ENCODE measurements around the gene LINC01488.

Gene LINC01488

DNA sequence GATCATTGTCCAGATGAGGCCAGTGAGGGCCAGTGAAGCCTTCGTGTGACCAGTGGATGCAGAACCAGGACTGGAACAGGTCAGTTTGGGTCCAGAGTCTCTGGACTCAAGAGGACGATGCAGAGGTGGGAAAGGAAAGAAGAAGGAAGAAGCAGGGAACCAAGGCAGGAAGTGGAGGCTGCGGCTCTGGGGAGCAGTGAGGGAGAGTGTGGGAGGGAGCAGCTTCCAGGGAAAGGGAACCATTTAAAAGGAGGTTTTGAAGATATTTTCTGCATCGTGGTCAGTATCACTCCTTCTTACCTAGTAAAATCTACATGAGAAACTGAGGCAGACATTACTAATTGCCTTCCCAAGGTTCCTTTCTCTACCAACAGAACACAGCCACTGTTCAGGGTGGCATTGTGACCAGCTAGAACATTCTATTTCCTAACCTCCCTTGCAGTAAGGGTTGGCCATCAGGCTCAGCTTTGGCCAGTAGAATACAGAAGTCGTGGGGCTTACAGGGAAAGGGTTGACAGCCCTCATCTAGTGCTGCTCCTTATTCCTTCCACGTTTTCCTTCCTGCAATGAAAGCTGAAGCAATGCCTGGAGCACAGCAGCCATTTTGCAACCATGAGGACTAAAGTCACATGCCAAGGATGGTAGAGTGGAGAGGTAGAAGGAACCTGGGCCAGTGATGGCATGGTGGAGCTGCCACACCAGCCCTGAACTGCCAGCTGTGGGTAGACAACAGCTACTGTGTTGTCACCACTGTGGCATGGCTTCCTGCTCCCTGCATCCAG is 29.1 kb upstream of the LINC01488 start:
- Histone ChIP-seq H3K9me3 (ENCODE audit: control insufficient read depth, insufficient read depth, low read length) (no peaks in the 10 kb centered on the region), H3K36me3 (ENCODE audit: insufficient read depth, low read length) (no peaks in the 10 kb centered on the region), H3K4me1 (ENCODE audit: insufficient read depth, low read length) (peaks cover 21% of the 10 kb centered on the region; the same call in 1 of the 2 replicates), H3K9ac (ENCODE audit: low read depth, low read length) (no peak overlapping the region)

DNA sequence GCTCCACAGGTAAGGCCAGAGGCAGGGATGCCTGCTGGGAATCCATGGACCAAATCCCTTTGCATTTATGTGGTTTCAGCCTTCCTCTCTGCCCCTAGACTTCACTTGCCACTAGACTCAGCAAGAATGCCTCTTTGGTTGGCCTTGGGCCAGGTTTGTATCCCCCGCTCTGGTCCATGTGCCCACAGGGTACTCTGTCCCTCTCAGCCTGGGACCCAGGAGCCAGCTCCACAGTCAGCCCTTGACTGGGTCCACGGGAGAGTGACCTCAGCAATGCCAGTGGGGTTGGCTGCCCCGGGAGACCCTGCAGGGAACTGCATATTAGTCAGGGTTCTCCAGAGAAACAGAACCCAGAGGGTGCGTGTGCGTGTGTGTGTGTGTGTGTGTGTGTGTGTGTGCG is 28.3 kb upstream of the LINC01488 start:
- Histone ChIP-seq H3K9me3 (ENCODE audit: control insufficient read depth, insufficient read depth, low read length) (no peaks in the 10 kb centered on the region), H3K9ac (ENCODE audit: low read depth, low read length) (no peak overlapping the region), H3K36me3 (ENCODE audit: insufficient read depth, low read length) (no peaks in the 10 kb centered on the region), H3K4me1 (ENCODE audit: insufficient read depth, low read length) (peaks cover 21% of the 10 kb centered on the region; the same call in 1 of the 2 replicates)

DNA sequence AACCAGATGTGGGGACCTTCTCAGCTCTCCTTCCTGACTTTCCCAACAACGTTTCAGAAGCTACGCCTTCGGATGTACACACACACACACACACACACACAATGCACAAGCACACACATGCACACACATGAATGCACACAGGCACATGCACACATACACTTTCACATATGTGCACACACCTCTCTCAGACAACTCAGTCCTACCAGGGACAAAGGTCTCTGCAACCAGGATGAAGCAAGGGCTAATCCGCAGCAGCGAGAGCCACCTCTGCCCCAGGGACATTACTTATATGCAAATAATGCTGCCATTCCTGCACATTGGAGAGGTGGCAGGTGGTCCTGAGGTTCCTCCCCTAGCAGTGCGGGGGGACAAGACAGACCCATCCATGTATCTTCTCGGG is 27.4 kb upstream of the LINC01488 start:
- no peaks in the 10 kb centered on the region for H3K9me3 ChIP-seq (ENCODE audit: control insufficient read depth, insufficient read depth, low read length)
- no peaks in the 10 kb centered on the region for H3K36me3 ChIP-seq (ENCODE audit: insufficient read depth, low read length)
- H3K4me1 ChIP-seq (ENCODE audit: insufficient read depth, low read length): peaks cover 17% of the 10 kb centered on the region; the same call in 1 of the 2 replicates
- no peak overlapping the region for H3K9ac ChIP-seq (ENCODE audit: low read depth, low read length)

GRCh38 chr11:69455969-69456368 is 25.5 kb upstream of the LINC01488 start:
- 0 out of 2 replicates have a peak, but pooled peaks cover 3% of the 10 kb centered on the region for H3K4me1 ChIP-seq (ENCODE audit: insufficient read depth, low read length)
- H3K36me3 ChIP-seq (ENCODE audit: insufficient read depth, low read length): no peaks in the 10 kb centered on the region
- no peaks in the 10 kb centered on the region for H3K9me3 ChIP-seq (ENCODE audit: control insufficient read depth, insufficient read depth, low read length)
- no peak overlapping the region for H3K9ac ChIP-seq (ENCODE audit: low read depth, low read length)

- Histone ChIP-seq H3K9me3 (ENCODE audit: control insufficient read depth, insufficient read depth, low read length) (no peaks in the 10 kb centered on the region), H3K9ac (ENCODE audit: low read depth, low read length) (no peak overlapping the region), H3K36me3 (ENCODE audit: insufficient read depth, low read length) (no peaks in the 10 kb centered on the region), H3K4me1 (ENCODE audit: insufficient read depth, low read length) (0 out of 2 replicates have a peak, but pooled peaks cover 3% of the 10 kb centered on the region)
These were observed 24.8 kb upstream of the LINC01488 start for GRCh38 chr11:69456712-69457111.

- no peaks in the 10 kb centered on the region for H3K4me1 ChIP-seq (ENCODE audit: insufficient read depth, low read length)
- H3K9ac ChIP-seq (ENCODE audit: low read depth, low read length): no peak overlapping the region
- H3K36me3 ChIP-seq (ENCODE audit: insufficient read depth, low read length): no peaks in the 10 kb centered on the region
- no peaks in the 10 kb centered on the region for H3K9me3 ChIP-seq (ENCODE audit: control insufficient read depth, insufficient read depth, low read length)
These were observed 21.5 kb upstream of the LINC01488 start for GRCh38 chr11:69459848-69460539.

DNA sequence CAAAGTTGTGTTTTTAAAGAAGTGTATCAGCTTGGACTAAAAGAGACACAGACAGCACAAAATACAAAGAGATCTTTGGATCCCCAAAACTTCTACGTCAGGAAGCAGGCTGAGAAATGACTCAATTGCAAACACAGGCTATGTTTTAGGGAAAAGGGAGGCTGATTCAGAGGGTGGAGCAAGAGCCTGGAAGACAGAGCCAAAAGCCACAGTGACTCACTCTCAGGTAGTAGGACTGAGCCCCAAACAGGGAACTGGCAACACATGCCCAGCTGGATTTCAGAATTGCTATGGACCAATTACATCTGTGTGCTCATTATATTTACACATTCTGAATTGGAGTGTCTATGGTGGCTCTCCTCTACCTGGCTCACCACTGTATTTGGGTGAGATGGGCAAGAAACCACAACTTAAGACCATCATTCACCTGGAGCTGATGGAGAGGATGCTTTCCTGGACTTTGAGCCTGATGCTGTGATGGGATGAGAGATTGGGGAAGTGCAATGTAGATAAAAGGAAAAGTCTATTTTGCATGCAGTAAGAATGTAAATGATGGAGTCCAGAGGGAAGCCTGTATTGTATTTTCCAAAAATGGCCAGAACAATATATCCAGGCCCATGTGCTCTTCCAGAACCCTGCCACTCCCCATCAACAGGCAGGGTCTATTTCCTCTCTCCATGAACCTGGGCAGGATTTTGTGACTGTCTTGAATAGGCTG is 20.8 kb upstream of the LINC01488 start:
- Histone ChIP-seq H3K9me3 (ENCODE audit: control insufficient read depth, insufficient read depth, low read length) (no peaks in the 10 kb centered on the region), H3K9ac (ENCODE audit: low read depth, low read length) (no peak overlapping the region), H3K4me1 (ENCODE audit: insufficient read depth, low read length) (no peaks in the 10 kb centered on the region), H3K36me3 (ENCODE audit: insufficient read depth, low read length) (no peaks in the 10 kb centered on the region)

DNA sequence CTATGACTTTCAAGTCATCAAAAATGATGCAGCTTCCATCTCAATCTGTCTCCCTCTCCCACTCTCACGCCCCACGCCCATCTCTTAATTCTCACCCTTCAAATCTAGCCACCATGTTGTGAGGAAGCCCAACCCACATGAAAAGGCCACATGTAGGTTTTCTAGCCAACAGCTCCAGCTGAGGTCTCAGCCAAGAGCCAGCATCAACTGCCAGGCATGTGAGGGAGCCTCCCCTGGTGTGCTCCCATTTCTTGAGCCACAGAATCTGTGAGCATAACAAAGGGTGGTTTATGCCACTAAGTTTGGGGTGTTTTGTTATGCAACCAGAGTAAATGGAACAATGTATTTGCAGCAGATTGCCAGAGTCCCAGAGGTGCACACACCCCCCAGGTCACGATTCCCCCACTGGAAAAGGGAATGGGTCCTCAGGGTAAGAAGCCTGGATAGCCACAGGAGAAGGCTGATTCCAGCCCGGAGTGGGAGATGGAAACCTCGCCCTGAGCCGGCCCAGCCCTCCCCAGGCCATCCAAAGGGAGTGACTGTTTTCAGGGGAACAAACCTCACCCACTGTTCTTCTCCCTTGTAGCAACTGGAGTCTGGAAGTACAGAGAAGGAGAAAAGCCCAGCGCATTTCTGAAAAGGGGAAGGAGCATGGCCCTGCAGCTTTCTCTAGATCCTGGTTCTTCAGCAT is 20.0 kb upstream of the LINC01488 start:
- Histone ChIP-seq H3K9me3 (ENCODE audit: control insufficient read depth, insufficient read depth, low read length) (no peaks in the 10 kb centered on the region), H3K4me1 (ENCODE audit: insufficient read depth, low read length) (no peaks in the 10 kb centered on the region), H3K36me3 (ENCODE audit: insufficient read depth, low read length) (no peaks in the 10 kb centered on the region), H3K9ac (ENCODE audit: low read depth, low read length) (no peak overlapping the region)

DNA sequence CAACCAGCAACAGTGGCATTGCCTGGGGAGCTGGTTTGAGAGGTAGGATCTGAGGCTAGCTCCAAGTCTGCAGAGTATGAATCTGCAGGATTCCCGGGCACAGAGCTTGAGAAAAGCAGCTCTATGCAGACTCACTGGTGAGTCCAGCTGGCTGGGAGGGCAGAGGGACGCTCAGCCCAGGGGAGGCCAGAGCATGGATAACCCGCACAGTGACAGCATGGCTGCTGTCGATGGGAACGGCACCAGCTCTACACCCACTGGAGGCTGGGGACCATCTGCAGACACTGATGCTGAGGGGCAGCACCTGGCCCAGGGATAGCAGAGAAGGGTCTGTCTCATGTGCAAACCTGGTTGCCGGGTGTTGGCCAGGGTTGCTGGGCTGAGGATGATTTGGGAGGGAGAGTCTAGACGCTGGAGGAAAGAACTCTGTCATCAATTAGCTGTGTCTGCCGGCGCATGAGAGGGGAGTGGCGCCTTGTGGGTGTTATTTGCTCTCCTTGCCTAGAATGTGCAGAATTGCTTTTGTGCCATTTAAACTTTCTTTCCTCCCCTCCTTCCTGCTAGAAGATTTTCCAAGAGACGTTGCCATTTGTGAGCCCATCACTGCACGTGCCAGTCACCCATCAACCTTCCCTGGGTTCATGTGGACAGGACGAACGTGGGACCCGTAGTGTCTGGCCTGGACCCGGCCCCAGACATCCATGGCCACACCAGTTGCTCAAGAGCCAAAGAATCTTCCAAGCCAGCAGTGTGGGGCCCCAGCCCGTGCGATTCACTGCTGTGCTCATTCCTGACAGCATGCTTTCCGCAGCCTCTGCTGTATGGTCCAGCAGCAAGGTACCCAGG is 19.1 kb upstream of the LINC01488 start:
- no peak overlapping the region for H3K9ac ChIP-seq (ENCODE audit: low read depth, low read length)
- no peaks in the 10 kb centered on the region for H3K9me3 ChIP-seq (ENCODE audit: control insufficient read depth, insufficient read depth, low read length)
- no peaks in the 10 kb centered on the region for H3K4me1 ChIP-seq (ENCODE audit: insufficient read depth, low read length)
- H3K36me3 ChIP-seq (ENCODE audit: insufficient read depth, low read length): no peaks in the 10 kb centered on the region

GRCh38 chr11:69463181-69463994 is 18.1 kb upstream of the LINC01488 start:
- no peak overlapping the region for H3K9ac ChIP-seq (ENCODE audit: low read depth, low read length)
- H3K9me3 ChIP-seq (ENCODE audit: control insufficient read depth, insufficient read depth, low read length): no peaks in the 10 kb centered on the region
- no peaks in the 10 kb centered on the region for H3K4me1 ChIP-seq (ENCODE audit: insufficient read depth, low read length)

GRCh38 chr11:69463995-69464960 is 17.2 kb upstream of the LINC01488 start:
- no peak overlapping the region for H3K9ac ChIP-seq (ENCODE audit: low read depth, low read length)
- no peaks in the 10 kb centered on the region for H3K9me3 ChIP-seq (ENCODE audit: control insufficient read depth, insufficient read depth, low read length)
- H3K36me3 ChIP-seq (ENCODE audit: insufficient read depth, low read length): no peaks in the 10 kb centered on the region
- H3K4me1 ChIP-seq (ENCODE audit: insufficient read depth, low read length): no peaks in the 10 kb centered on the region

More at GRCh38 chr11:69463181-69463994, 18.1 kb upstream of the LINC01488 start:
- H3K36me3 ChIP-seq (ENCODE audit: insufficient read depth, low read length): no peaks in the 10 kb centered on the region

All from ES-I3 (cell line).